Measurements from ENCODE around the gene TMEM170B. TPM values are rescaled to one million over a fixed set of nuclear protein-coding genes. Genes with fewer than 3 reads are reported as not detected.

Gene TMEM170B
- 0.65 and 1.4 TPM in 2 replicates for total RNA-seq

GRCh38 chr6:11537229-11538051 is at the start of gene TMEM170B:
TMEM170B (plus strand) TSS chr6:11537749; CDS start chr6:11538278, 529 bp downstream.

Other genes with a start within 250 kb of the TMEM170B start
- gene ADTRP, start 241.1 kb downstream of the TMEM170B start, total RNA-seq: 0.51 and 1.1 TPM in 2 replicates